NCI-H1105 (cell line): ENCODE measurements around the gene AP3S2.

ENCODE experiments used
- DNase-seq: peaks from one replicate; lab custom pipeline; 2025; lab: John Stamatoyannopoulos, UW

Gene AP3S2

GRCh38 chr15:89814112-89814742 is 79.6 kb downstream of the AP3S2 start:
- no peak for DNase-seq

GRCh38 chr15:89813381-89814111 is 80.2 kb downstream of the AP3S2 start:
- no peak for DNase-seq

DNA sequence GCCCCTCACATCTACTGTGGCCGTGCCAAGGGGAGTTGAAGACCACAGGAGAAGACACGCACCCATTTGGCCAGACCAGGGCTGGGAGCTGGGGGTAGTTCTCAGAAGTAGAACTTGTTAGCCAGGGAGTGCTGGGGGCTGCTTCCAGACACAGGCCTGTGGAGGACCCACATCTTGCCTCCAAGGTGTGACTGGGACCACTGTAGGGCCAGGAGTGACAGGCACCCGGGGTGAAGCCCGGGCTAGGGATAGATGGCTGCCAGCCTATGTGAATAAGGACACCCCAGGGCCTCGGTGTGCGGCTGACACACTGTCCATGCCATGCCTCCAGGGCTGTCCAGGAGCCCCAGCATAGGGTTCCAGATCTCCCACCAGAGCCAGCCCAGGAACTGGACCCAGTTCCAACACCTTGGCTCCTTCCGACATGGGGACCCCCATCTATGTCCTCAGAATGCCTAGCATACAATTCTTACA is 80.9 kb downstream of the AP3S2 start:
- no peak for DNase-seq

GRCh38 chr15:89812011-89812846 is 81.6 kb downstream of the AP3S2 start:
- no peak for DNase-seq

GRCh38 chr15:89810837-89811236 is 83.0 kb downstream of the AP3S2 start:
- DNase-seq, result no peak

DNA sequence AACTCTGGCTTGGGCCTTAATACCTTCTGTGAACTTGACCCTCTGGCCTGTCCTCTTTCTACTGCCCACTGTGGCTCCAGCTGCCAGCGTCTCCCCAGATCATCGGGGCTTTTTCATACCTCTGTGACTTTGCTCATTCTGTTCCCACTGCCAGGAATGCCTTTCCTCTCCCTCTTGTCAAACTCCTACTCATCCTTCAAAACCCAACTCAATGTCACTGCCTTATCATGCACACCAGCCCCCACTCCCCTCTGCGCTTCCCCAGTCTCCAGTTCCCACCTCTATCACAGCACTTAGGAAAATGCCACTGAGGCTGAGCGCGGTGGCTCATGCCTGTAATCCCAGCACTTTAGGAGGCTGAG is 84.0 kb downstream of the AP3S2 start:
- DNase-seq, result no peak

DNA sequence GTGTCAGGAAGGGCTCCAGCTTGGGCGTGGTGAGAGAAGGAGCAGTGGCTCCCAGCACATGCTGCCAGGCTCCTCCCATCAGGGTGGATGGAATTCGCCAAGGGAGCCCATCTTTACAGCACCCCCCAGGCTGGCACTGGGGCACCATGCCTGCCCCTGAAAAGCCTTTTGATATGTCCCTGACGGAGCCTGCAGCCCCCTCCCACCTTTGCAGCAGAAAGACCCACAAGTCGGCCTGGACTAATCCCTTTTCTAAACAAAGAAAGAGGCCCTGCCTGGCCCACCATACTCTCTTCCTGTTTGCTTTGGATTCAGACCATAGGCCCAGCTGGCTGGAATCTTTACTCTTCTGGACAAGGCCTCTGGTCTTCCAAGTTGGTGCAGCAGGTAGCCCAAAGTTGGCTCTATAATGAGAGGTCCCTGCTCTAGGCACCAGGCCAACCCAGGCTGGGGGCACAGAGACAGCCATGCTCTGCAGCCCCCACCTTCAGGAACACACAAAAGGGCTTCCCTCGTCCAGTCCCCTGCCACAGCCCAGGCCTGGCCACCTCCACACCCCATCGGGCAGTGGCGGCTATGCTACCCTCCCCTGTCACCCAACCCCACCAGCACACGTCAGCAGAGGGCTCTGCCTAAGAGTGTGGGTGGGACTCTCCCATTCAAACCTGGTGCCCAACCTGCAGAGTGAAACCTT is 84.6 kb downstream of the AP3S2 start:
- DNase-seq, result no peak

DNA sequence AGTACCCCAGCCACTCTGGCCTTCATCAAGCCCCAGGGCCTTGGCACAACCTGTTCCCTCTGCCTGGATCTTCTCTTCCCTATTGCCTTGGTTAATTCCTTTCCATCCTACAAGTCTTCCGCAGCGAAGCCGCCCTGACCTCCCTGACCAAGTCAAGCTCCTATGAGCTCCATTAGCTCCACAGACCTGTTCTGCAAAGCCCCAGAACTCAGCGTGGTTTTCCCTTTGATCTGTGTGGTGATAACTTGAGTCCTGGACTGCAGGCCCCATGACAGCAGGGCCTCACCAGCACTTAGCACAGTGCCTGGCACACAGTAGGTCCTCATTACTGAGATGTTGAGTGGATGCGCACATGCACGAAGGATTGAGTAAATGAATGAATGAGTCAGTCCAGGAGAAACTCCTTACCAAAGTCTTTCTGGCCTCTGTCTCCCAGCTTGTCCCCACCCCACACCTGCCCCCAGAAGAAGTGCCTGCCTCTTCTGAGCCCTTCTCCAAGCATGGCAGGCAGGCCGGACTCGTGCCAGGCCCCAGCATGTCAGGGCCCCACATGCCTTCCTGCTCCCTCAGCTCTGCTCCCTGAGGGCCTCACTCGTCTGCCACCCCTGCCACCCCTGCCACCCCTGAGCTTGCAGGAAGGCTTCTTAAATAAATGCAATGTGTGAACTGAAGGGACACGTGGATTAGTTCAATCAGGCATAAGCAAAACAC is 85.5 kb downstream of the AP3S2 start:
- no peak for DNase-seq

DNA sequence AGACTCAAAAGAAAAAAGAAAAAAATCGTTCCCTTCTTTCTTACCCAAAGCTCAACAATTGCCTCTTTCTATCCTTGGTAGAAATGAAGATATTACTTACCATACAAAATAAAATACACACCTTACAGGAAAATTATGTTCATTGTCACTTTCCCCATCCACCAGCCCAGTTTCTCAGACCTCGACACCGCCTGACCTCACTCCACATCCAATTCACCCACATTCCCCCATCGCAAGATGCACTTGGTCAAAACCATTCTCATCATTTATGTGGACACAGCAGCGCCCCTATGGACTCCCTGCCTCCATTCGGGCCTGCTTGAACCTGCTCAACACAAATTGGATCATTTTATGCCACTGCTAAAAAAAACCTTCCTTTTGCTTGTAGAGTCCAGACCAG is 86.1 kb downstream of the AP3S2 start:
- no peak for DNase-seq

DNA sequence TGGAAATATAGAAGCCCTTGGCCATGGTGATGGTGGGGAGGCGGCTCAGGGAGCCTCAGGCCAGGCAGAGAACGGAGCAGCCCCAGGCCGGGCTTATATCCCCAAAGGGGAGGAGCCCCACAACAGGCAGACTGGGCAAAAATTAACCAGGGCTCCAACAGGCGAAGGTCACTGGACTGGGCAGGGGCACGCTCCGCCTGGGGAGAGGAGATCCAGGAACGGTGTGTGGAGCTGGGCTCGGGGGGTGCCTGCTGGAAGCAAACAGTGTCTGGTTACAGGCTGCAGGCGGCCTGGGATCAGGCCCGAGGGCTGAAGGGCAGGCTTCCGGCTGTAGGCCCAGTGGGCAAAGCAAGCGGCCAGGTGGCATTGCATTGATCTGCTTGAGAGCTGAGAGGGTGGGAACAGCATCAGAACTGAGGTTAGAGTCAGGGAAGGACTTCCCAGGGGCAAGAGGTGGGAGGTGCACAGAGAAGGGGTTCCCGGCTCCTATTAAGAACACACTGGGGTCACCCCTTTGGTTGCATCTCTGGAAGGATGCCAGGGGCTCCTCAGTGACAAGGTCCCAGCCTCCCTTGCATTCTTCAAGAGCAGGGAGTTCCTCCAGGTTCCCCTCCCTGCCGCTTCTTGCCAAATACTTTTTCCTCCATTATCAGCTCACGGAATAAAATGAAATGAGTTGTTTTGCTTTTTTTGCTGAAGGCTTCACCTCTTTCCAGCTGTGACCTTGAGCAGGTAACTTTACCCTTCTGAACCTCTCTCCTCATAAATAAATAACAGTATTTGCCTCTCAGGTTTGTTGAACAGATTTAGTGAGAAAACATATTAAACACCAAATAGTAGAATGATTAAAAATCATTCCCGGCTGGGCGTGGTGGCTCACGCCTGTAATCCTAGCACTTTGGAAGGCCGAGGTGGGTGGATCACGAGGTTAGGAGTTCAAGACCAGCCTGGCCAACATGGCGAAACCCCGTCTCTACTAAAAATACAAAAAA is 86.9 kb downstream of the AP3S2 start:
- DNase-seq, result no peak

DNA sequence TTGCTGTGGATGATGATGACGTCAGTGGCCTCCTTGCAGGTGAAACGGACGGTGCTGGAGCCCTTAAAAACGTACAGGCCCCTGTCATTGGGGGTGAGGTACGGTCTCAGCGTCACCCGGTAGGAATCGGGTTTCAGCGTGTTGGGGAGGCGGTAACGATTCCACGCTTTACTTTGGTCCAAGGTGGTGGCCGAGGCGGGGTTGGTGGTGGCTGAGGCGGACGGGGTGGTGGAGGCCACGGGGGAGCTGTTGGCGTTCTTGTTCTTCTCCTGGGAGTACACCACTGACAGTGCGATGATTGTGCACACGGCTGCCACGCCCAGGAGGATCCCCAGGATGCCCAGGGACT is 87.6 kb downstream of the AP3S2 start:
- DNase-seq, result no peak

DNA sequence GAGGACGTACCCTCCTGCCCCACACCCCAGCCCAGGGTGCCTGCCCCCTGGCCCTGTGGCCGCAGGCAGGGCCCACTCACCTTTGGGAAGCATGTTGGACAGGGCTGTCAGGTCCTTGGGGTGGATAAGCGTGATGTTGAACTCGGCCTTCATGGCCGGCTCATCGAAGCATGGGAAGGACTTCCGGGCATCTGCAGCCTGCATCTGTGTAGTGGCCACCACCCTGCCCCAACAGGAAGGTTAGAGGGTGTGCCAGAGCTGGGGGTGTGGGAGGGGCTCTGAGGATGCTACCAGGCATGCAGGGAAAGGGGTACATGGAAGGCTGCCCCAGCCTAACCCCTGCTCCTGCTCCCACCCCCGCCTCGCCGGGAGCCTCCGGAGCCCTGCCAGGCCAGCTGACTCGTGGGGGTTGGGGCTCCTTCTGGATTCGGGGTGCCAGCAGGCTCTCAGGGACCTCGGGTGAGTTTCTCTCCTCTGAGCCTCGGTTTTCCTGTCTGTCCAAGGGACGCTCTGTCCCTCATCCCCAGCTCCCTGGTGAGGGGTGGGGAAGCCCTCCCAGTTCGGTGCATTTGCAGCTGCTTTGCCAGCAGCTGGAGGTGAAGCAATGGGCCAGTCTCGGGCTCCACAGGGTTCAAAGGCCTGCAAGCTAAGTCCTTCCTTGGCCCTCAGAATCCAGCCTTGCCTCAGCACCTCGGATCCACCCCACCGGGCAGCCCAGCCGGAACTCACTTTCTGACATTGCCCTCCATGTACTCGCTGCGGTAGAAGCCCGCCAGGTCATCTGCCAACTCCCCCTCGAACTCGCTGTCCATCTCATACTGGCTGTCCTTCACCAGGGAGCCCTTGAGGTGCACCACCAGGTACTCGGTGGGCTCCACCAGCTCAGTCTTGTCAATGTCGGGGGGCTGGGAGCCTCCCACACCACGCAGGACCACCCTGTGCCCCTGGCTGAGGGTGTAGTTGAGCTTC is 88.3 kb downstream of the AP3S2 start:
- DNase-seq, result no peak

DNA sequence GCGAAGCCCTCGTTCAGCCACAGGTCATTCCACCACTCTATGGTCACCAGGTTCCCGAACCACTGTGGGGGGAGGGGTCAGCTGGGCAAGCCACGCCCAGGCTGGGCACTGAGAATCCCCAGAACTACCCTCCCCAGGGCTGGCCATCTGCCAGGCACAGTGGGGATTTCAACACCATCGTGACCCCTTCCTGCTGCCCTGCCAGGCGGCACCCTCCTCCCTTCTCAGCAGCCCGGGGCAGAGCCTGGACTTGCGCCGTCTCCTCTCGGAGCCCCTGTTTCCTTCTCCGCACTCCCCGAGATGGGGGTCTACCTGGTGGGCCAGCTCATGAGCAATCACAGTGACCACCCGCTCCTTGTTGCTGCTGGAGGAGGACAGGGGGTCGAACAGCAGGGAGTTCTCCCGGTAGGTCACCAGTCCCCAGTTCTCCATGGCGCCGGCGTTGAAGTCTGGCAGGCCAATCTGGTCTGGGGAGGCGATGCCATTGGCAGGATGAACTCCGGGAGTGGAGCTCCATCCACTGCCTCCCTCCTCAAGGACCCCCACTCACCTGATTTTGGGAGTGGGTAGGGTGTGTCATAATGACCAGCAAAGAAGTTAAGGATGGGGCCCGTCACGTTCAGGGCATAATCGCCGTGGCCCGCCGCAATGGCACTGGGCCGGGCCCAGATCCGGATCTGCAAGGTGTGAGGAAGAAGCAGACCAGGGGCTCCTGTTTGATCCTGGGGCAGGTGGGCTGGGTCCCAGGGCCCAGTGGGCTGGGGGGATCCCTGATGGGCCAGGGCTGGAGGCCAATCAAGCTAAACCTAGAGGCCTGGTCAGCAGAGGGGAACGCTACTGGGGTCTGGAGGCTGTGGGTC is 89.6 kb downstream of the AP3S2 start:
- no peak for DNase-seq

GRCh38 chr15:89802986-89803824 is 90.6 kb downstream of the AP3S2 start:
- DNase-seq, result no peak

- no peak for DNase-seq
These were observed 91.4 kb downstream of the AP3S2 start for GRCh38 chr15:89802231-89802928.

DNA sequence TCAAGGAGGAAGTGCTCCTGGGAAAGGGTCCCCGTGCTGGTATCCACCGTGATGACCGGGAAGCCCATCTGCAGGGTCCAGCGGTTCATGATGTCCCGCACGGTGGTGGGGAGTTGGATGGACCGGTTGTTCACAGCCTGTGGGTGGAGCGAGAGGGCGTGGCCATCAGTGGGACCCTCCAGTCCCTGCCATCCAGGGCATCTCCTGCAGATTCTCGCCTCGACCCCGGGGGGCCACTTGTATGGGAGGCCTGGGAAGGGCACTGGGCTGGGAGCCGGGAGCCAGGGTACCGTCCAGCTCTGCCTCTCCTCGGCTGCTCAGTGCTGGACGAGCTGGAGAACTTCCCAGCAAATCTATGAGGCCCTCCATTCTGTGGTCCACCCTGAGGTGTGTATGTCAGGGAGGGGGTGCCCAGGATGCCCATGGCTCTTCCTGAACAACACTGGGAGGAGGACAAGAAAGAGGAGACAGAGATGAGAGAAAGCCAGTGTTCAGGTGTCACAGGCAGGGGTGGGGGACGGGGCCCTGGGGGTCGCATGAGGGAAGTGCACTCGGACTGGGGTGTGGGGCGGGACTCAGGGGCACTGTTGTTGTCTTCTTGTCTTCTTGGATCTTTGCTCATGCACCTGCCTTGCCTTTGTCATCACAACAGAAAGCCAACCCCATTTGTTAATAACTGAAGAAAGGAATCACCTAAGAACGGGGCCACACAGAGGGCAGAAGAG is 92.2 kb downstream of the AP3S2 start:
- DNase-seq, result no peak
